Measurements from ENCODE around the gene PDE6H. TPM values are rescaled to one million over a fixed set of nuclear protein-coding genes. Genes with fewer than 3 reads are reported as not detected.

Gene PDE6H
- total RNA-seq, 1 donor from 2014 or later: not detected

- H3K27ac ChIP-seq: no peak overlapping the region
- H3K4me3 ChIP-seq: no peak overlapping the region
- H3K9me3 ChIP-seq: peaks cover 0 to 2% of the 10 kb centered on the region in 2 donors
- no peaks in the 10 kb centered on the region for H3K27me3 ChIP-seq
- peaks cover 3 to 6% of the 10 kb centered on the region in 2 donors for H3K36me3 ChIP-seq
- no peak for TF ChIP-seq CTCF (IDR thresholded peaks at IDR 0.05)
- no peaks in the 10 kb centered on the region for H3K4me1 ChIP-seq
- DNase-seq (ENCODE audit: low spot score in 2 of 2): no peak
- intact Hi-C loops (cut with DNase I): no loop called here
Observed at GRCh38 chr12:14937014-14937413, 35.8 kb upstream of the PDE6H start.

- H3K27ac ChIP-seq: no peak overlapping the region
- peaks cover 10 to 13% of the 10 kb centered on the region in 2 donors for H3K36me3 ChIP-seq
- TF ChIP-seq CTCF (IDR thresholded peaks at IDR 0.05): no peak
- no peaks in the 10 kb centered on the region for H3K27me3 ChIP-seq
- H3K4me1 ChIP-seq: no peaks in the 10 kb centered on the region
- H3K4me3 ChIP-seq: no peak overlapping the region
- intact Hi-C loops (cut with DNase I): no loop called here
- H3K9me3 ChIP-seq: peaks cover 0 to 2% of the 10 kb centered on the region in 2 donors
- DNase-seq (ENCODE audit: low spot score in 2 of 2): no peak
Observed at GRCh38 chr12:14937689-14938088, 35.2 kb upstream of the PDE6H start.

GRCh38 chr12:14938301-14938700 is 34.5 kb upstream of the PDE6H start, which contains the start of gene ERP27:
Gene ERP27, minus strand, starts transcription at chr12:14938537. Its CDS starts 29 bp downstream, at chr12:14938508.
- DNase-seq (ENCODE audit: low spot score in 2 of 2): no peak
- intact Hi-C loops (cut with DNase I): no loop called here
- peaks cover 0 to 2% of the 10 kb centered on the region in 2 donors for H3K9me3 ChIP-seq
- H3K27me3 ChIP-seq: no peaks in the 10 kb centered on the region
- peaks cover 12 to 19% of the 10 kb centered on the region in 2 donors for H3K36me3 ChIP-seq
- H3K4me3 ChIP-seq: no peak within 1 kb of the TSS
- no peaks in the 10 kb centered on the region for H3K4me1 ChIP-seq
- no peak within 1 kb of the TSS for H3K27ac ChIP-seq
- TF ChIP-seq CTCF (IDR thresholded peaks at IDR 0.05): no peak

- H3K9me3 ChIP-seq: peaks cover 0 to 2% of the 10 kb centered on the region in 2 donors
- H3K36me3 ChIP-seq: peaks cover 21 to 30% of the 10 kb centered on the region in 2 donors
- H3K4me3 ChIP-seq: no peak overlapping the region
- H3K4me1 ChIP-seq: peaks cover under 1 to 4% of the 10 kb centered on the region in 2 donors
- intact Hi-C loops (cut with DNase I): no loop called here
- no peaks in the 10 kb centered on the region for H3K27me3 ChIP-seq
- DNase-seq (ENCODE audit: low spot score in 2 of 2): no peak
- no peak overlapping the region for H3K27ac ChIP-seq
- no peak for TF ChIP-seq CTCF (IDR thresholded peaks at IDR 0.05)
Observed at GRCh38 chr12:14941369-14941768, 31.5 kb upstream of the PDE6H start.

- intact Hi-C loops (cut with DNase I): no loop called here
- Histone ChIP-seq H3K36me3 (peaks cover 21 to 36% of the 10 kb centered on the region in 2 donors), H3K27ac (no peak overlapping the region), H3K9me3 (peaks cover 0 to 2% of the 10 kb centered on the region in 2 donors), H3K4me3 (no peak overlapping the region), H3K27me3 (no peaks in the 10 kb centered on the region), H3K4me1 (peaks cover 4 to 8% of the 10 kb centered on the region in 2 donors)
- no peak for DNase-seq (ENCODE audit: low spot score in 2 of 2)
- TF ChIP-seq CTCF (IDR thresholded peaks at IDR 0.05): no peak
Observed at GRCh38 chr12:14942196-14942931, 30.5 kb upstream of the PDE6H start.
